Naive thymus-derived CD4-positive, alpha-beta T cell (primary cell): Measurements from ENCODE around the gene FAM174B. TPM values are rescaled to one million over a fixed set of nuclear protein-coding genes. Genes with fewer than 3 reads are reported as not detected.

ENCODE experiments used
- ATAC-seq: fragments of 150-1000 bp; cut with Tn5 transposase; 2 replicates; pipeline ENCODE4 v1.10.0; 2021; ENCODE audit warnings: mild to moderate bottlenecking, moderate library complexity
- CTCF ChIA-PET: fragments of 350-600 bp; sonication (Branson Sonifier 250); formaldehyde crosslinking; loops from one replicate; lab custom pipeline; 2021; ENCODE audit warnings: antibody characterized with exemption; lab: Charles Lee
- POLR2A ChIA-PET: fragments of 350-600 bp; sonication (Branson Sonifier 250); formaldehyde crosslinking; loops from one replicate; lab custom pipeline; 2021; ENCODE audit warnings: antibody characterized with exemption, inconsistent platforms; lab: Charles Lee
- DNase-seq, 9 donors: peaks; one replicate each; pipeline versions ENCODE4 v3.0.0 to v3.0.0-alpha.2; 2020 to 2022; ENCODE audit warnings: mixed read lengths in 1 of 9
- H3K27ac ChIP-seq: one replicate; pipeline ENCODE4 v1.7.0; 2013; ENCODE audit warnings: mild to moderate bottlenecking, low read depth, low read length, moderate library complexity
- H3K27me3 ChIP-seq, 2 donors: one replicate each; pipeline ENCODE4 v1.7.0; 2013; ENCODE audit warnings: low read length in 2 of 2, mild to moderate bottlenecking in 2 of 2, moderate library complexity in 2 of 2; ENCODE audit not compliant: control insufficient read depth in 2 of 2, insufficient read depth in 2 of 2
- H3K36me3 ChIP-seq, 3 experiments: 1 replicate in 2 of 3; 2 replicates in 1 of 3; pipeline ENCODE4 v1.7.0; 2013; ENCODE audit warnings: low read length in 3 of 3, mild to moderate bottlenecking in 3 of 3, moderate library complexity in 1 of 3; ENCODE audit not compliant: insufficient read depth in 3 of 3, control insufficient read depth in 2 of 3
- H3K4me1 ChIP-seq, 2 donors: one replicate each; pipeline ENCODE4 v1.7.0; 2013; ENCODE audit warnings: low read length in 2 of 2, mild to moderate bottlenecking in 2 of 2, moderate library complexity in 1 of 2; ENCODE audit not compliant: control insufficient read depth in 2 of 2, insufficient read depth in 2 of 2
- H3K4me3 ChIP-seq: 2 replicates; pipeline ENCODE4 v1.7.0; 2013; ENCODE audit warnings: mild to moderate bottlenecking, low read length
- H3K9me3 ChIP-seq, 3 experiments: 1 replicate in 2 of 3; 2 replicates in 1 of 3; pipeline ENCODE4 v1.7.0; 2013; ENCODE audit warnings: low read length in 3 of 3; ENCODE audit not compliant: control insufficient read depth in 2 of 3
- H3K27ac Mint-ChIP-seq, 9 donors: one replicate each; pipeline ENCODE4 v1.8.0; 2020 to 2022; ENCODE audit warnings: mixed read lengths in 9 of 9, mild to moderate bottlenecking in 8 of 9, moderate library complexity in 5 of 9, inconsistent platforms in 2 of 9
- H3K27me3 Mint-ChIP-seq, 5 donors: one replicate each; pipeline ENCODE4 v1.8.0; 2021 to 2022; ENCODE audit warnings: mixed read lengths in 5 of 5, mild to moderate bottlenecking in 1 of 5
- H3K36me3 Mint-ChIP-seq, 5 donors: one replicate each; pipeline ENCODE4 v1.8.0; 2020 to 2022; ENCODE audit warnings: mixed read lengths in 5 of 5, mild to moderate bottlenecking in 3 of 5, inconsistent platforms in 1 of 5
- H3K4me1 Mint-ChIP-seq, 7 donors: one replicate each; pipeline ENCODE4 v1.8.0; 2020 to 2022; ENCODE audit warnings: mixed read lengths in 7 of 7, mild to moderate bottlenecking in 3 of 7, inconsistent platforms in 1 of 7
- H3K4me3 Mint-ChIP-seq, 10 donors: one replicate each; pipeline ENCODE4 v1.8.0; 2020 to 2022; ENCODE audit warnings: mild to moderate bottlenecking in 10 of 10, mixed read lengths in 10 of 10, moderate library complexity in 6 of 10, inconsistent platforms in 2 of 10
- H3K9me3 Mint-ChIP-seq, 11 donors: one replicate each; pipeline ENCODE4 v1.8.0; 2020 to 2022; ENCODE audit warnings: mixed read lengths in 11 of 11, mild to moderate bottlenecking in 4 of 11, inconsistent platforms in 1 of 11, moderate library complexity in 1 of 11
- intact Hi-C, 2 donors: fragments of 100-400 bp; cut with micrococcal nuclease; formaldehyde crosslinking; loops; one replicate each; pipeline ENCODE4 v1.15.1; 2023
- polyA plus RNA-seq, 2 donors: library from polyadenylated mRNA; unstranded; fragments of 300-500 nt; fragmentation: Illumina TruSeq; gene quantifications; one replicate each; pipeline ENCODE4 v1.2.3, GENCODE V29; 2021
- total RNA-seq, 6 experiments: library from RNA in 5 of 6; stranded (reverse) in 5 of 6; gene quantifications; 1 replicate in 5 of 6; 2 replicates in 1 of 6; pipeline ENCODE4 v1.2.3 and lab custom pipeline; 2021 to 2026

The FAM174B gene
- total and polyA plus RNA-seq, 7 experiments from 2014 or later: 3.5 to 15.9 (median 6.7) TPM

- H3K4me1 Mint-ChIP-seq: no peaks in the 10 kb centered on the region
- Histone ChIP-seq H3K4me3 (no peak overlapping the region), H3K27ac (no peak overlapping the region), H3K9me3 (no peaks in the 10 kb centered on the region), H3K36me3 (no peaks in the 10 kb centered on the region), H3K27me3 (no peaks in the 10 kb centered on the region), H3K4me1 (no peaks in the 10 kb centered on the region)
- H3K36me3 Mint-ChIP-seq: no peaks in the 10 kb centered on the region
- ChIA-PET POLR2A (no interaction called here), CTCF (no interaction called here)
- no peak overlapping the region for H3K4me3 Mint-ChIP-seq
- no peak for ATAC-seq
- H3K9me3 Mint-ChIP-seq: peaks cover 0 to 6% (median 0%) of the 10 kb centered on the region in 11 donors
- H3K27me3 Mint-ChIP-seq: peaks cover 6 to 29% (median 13%) of the 10 kb centered on the region in 5 donors
- intact Hi-C loops: no loop called here
- no peak for DNase-seq
- H3K27ac Mint-ChIP-seq: no peak overlapping the region
Observed at GRCh38 chr15:92571824-92572223, 83.8 kb downstream of the FAM174B start.

- no peaks in the 10 kb centered on the region for H3K4me1 ChIP-seq
- POLR2A ChIA-PET: no interaction called here
- DNase-seq: no peak
- H3K36me3 ChIP-seq: no peaks in the 10 kb centered on the region
- ATAC-seq: no peak
- H3K4me1 Mint-ChIP-seq: no peaks in the 10 kb centered on the region
- peaks cover 8 to 29% (median 13%) of the 10 kb centered on the region in 5 donors for H3K27me3 Mint-ChIP-seq
- no peak overlapping the region for H3K4me3 Mint-ChIP-seq
- no peaks in the 10 kb centered on the region for H3K9me3 ChIP-seq
- no peaks in the 10 kb centered on the region for H3K27me3 ChIP-seq
- no peaks in the 10 kb centered on the region for H3K36me3 Mint-ChIP-seq
- H3K27ac Mint-ChIP-seq: no peak overlapping the region
- intact Hi-C loops: no loop called here
- peaks cover 0 to 10% (median 4%) of the 10 kb centered on the region in 11 donors for H3K9me3 Mint-ChIP-seq
- CTCF ChIA-PET: interaction anchor here (0.7 kb wide), 1 partner anchor 1460 kb away, joined by 3 read pairs; no protein-coding TSS in a partner anchor
- H3K4me3 ChIP-seq: no peak overlapping the region
- no peak overlapping the region for H3K27ac ChIP-seq
Observed at GRCh38 chr15:92570391-92570790, 85.2 kb downstream of the FAM174B start.

DNA sequence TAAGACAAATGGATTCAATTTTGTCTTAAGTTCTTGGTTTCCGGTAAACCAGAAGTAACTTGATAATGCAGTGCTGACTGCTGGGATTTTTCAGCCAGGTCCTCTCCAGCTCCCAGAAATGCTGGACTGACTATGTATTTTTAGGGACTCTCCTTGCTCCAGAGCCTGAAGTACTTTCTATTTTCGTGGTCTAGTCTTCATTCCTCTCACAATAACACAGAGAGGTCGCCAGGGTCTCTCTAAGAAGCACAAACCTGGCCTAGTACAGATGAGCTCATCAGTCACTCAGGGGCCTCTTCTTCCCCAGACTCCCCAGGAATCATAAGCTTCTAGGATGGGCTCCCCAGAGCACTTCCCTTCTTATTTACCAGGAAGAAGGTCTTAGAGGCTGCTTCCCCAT is 85.8 kb downstream of the FAM174B start:
- H3K27me3 Mint-ChIP-seq: peaks cover 8 to 29% (median 13%) of the 10 kb centered on the region in 5 donors
- H3K27ac Mint-ChIP-seq: peak overlapping the region in 1 of 9 donors; percentile 11
- ChIA-PET CTCF (no interaction called here), POLR2A (no interaction called here)
- H3K4me1 ChIP-seq: no peaks in the 10 kb centered on the region
- H3K36me3 Mint-ChIP-seq: no peaks in the 10 kb centered on the region
- H3K27ac ChIP-seq: no peak overlapping the region
- no peaks in the 10 kb centered on the region for H3K9me3 ChIP-seq
- ATAC-seq (no peak), DNase-seq (no peak)
- H3K9me3 Mint-ChIP-seq: peaks cover 0 to 10% (median 4%) of the 10 kb centered on the region in 11 donors
- intact Hi-C loops: no loop called here
- H3K4me1 Mint-ChIP-seq: no peaks in the 10 kb centered on the region
- no peak overlapping the region for H3K4me3 ChIP-seq
- no peaks in the 10 kb centered on the region for H3K36me3 ChIP-seq
- no peak overlapping the region for H3K4me3 Mint-ChIP-seq
- H3K27me3 ChIP-seq: no peaks in the 10 kb centered on the region

Other genes starting within 250 kb of the FAM174B start
- 100 to 1,000 TPM; 144 to 492 (median 393) TPM for gene CHD2, start 244.5 kb upstream of the FAM174B start, total RNA-seq
- gene CHD2, start 244.5 kb upstream of the FAM174B start, polyA plus RNA-seq: 100 to 1,000 TPM in 1 of 2 donors, 10 to 100 TPM in 1; 70.0 to 103 TPM